CD14-positive monocyte (primary cell): ENCODE measurements around the gene SERPINA5. TPM values are rescaled to one million over a fixed set of nuclear protein-coding genes. Genes with fewer than 3 reads are reported as not detected.
A peak's percentile ranks its signal among the peaks of the same experiment; 100 is the strongest.

Experiments used
- DNase-seq, 3 donors: peaks; one replicate each; pipeline ENCODE4 v3.0.0-alpha.2; 2011 to 2022
- H2AFZ ChIP-seq: 2 replicates; pipeline ENCODE4 v1.6.0; 2012; ENCODE audit warnings: mild to moderate bottlenecking, low read depth, low read length, inconsistent platforms; ENCODE audit not compliant: insufficient read depth, poor library complexity, severe bottlenecking
- H3K27ac ChIP-seq, 2 donors: 1 replicate in 1 of 2; 2 replicates in 1 of 2; pipeline ENCODE4 v1.5.1; 2012 to 2013; ENCODE audit warnings: low read length in 2 of 2, control low read depth in 1 of 2, inconsistent platforms in 1 of 2, low read depth in 1 of 2, mild to moderate bottlenecking in 1 of 2
- H3K27me3 ChIP-seq, 2 donors: one replicate each; pipeline versions ENCODE4 v1.6.0 to v1.6.1; 2011 to 2013; ENCODE audit warnings: low read length in 2 of 2; ENCODE audit not compliant: control insufficient read depth in 2 of 2, insufficient read depth in 2 of 2
- H3K36me3 ChIP-seq, 2 donors: replicated peaks in 1 of 2; 1 replicate in 1 of 2; 2 replicates in 1 of 2; pipeline versions ENCODE4 v1.5.1 to v1.6.1; 2012 to 2013; ENCODE audit warnings: low read length in 2 of 2, control low read depth in 1 of 2, inconsistent platforms in 1 of 2, mild to moderate bottlenecking in 1 of 2; ENCODE audit not compliant: insufficient read depth in 2 of 2, control insufficient read depth in 1 of 2
- H3K4me1 ChIP-seq, 2 donors: 1 replicate in 1 of 2; 2 replicates in 1 of 2; pipeline versions ENCODE4 v1.5.1 to v1.6.1; 2012 to 2013; ENCODE audit warnings: low read length in 2 of 2, control low read depth in 1 of 2, inconsistent platforms in 1 of 2, mild to moderate bottlenecking in 1 of 2, moderate library complexity in 1 of 2; ENCODE audit not compliant: insufficient read depth in 2 of 2, control insufficient read depth in 1 of 2
- H3K4me2 ChIP-seq: replicated peaks from 2 replicates; pipeline ENCODE3; 2012; ENCODE audit warnings: low read length, moderate library complexity, mild to moderate bottlenecking; ENCODE audit not compliant: poor library complexity, severe bottlenecking; ENCODE audit errors: extremely low read depth
- H3K4me3 ChIP-seq, 3 experiments: fragments of 200-600 bp in 1 of 3; sonication (generic) in 1 of 3; replicated peaks in 1 of 3; 1 replicate in 2 of 3; 2 replicates in 1 of 3; pipeline ENCODE4 v1.5.1; 2011 to 2013; ENCODE audit warnings: low read length in 3 of 3, mild to moderate bottlenecking in 3 of 3, control low read depth in 2 of 3, low read depth in 2 of 3, inconsistent platforms in 1 of 3, moderate library complexity in 1 of 3
- H3K79me2 ChIP-seq: 2 replicates; pipeline ENCODE4 v1.6.0; 2012; ENCODE audit warnings: mild to moderate bottlenecking, control low read depth, inconsistent platforms, low read length, moderate library complexity; ENCODE audit not compliant: insufficient read depth
- H3K9ac ChIP-seq: 2 replicates; pipeline ENCODE4 v1.6.0; 2017; ENCODE audit warnings: low read length, mild to moderate bottlenecking; ENCODE audit not compliant: insufficient read depth, poor library complexity, severe bottlenecking
- H3K9me3 ChIP-seq, 2 donors: replicated peaks in 1 of 2; 1 replicate in 1 of 2; 2 replicates in 1 of 2; pipeline versions ENCODE4 v1.5.1 to v1.6.1; 2012 to 2013; ENCODE audit warnings: low read length in 2 of 2, control low read depth in 1 of 2; ENCODE audit not compliant: control insufficient read depth in 1 of 2, insufficient read depth in 1 of 2
- H4K20me1 ChIP-seq: 2 replicates; pipeline ENCODE4 v1.6.0; 2012; ENCODE audit warnings: mild to moderate bottlenecking, low read length, control low read depth, moderate library complexity; ENCODE audit not compliant: insufficient read depth
- H3K27ac Mint-ChIP-seq, 7 donors: one replicate each; pipeline ENCODE4 v1.8.0; 2020; ENCODE audit warnings: mild to moderate bottlenecking in 7 of 7, mixed read lengths in 7 of 7, moderate library complexity in 6 of 7, inconsistent platforms in 2 of 7
- H3K27me3 Mint-ChIP-seq, 3 donors: one replicate each; pipeline ENCODE4 v1.8.0; 2021 to 2022; ENCODE audit warnings: low read depth in 3 of 3, mild to moderate bottlenecking in 3 of 3, mixed read lengths in 3 of 3, moderate library complexity in 3 of 3, inconsistent platforms in 1 of 3
- H3K36me3 Mint-ChIP-seq, 2 donors: one replicate each; pipeline ENCODE4 v1.8.0; 2020; ENCODE audit warnings: mixed read lengths in 2 of 2, inconsistent platforms in 1 of 2, mild to moderate bottlenecking in 1 of 2
- H3K4me1 Mint-ChIP-seq: one replicate; pipeline ENCODE4 v1.8.0; 2020; ENCODE audit warnings: mild to moderate bottlenecking, mixed read lengths
- H3K4me3 Mint-ChIP-seq, 2 donors: one replicate each; pipeline ENCODE4 v1.8.0; 2020; ENCODE audit warnings: mild to moderate bottlenecking in 2 of 2, mixed read lengths in 2 of 2, moderate library complexity in 1 of 2
- H3K9me3 Mint-ChIP-seq, 7 donors: one replicate each; pipeline ENCODE4 v1.8.0; 2020 to 2022; ENCODE audit warnings: mixed read lengths in 7 of 7, mild to moderate bottlenecking in 6 of 7, moderate library complexity in 6 of 7, inconsistent platforms in 2 of 7
- WGBS: methylation state at CpG from one replicate; pipeline ENCODE4 v1.1.5; 2013; ENCODE audit warnings: missing lambda C conversion rate; ENCODE audit not compliant: insufficient coverage; 5-methylcytosine and 5-hydroxymethylcytosine counted together
- intact Hi-C, 2 donors: fragments of 100-400 bp; cut with micrococcal nuclease; formaldehyde crosslinking; loops; one replicate each; pipeline versions ENCODE4 v1.15.0 to v1.15.1; 2023
- polyA plus RNA-seq, 3 donors: library from polyadenylated mRNA; depleted of rRNA in 1 of 3; unstranded in 2 of 3; stranded (reverse) in 1 of 3; fragments of 300-500 nt in 2 of 3; fragments of >200 nt in 1 of 3; fragmentation: Illumina TruSeq in 2 of 3; gene quantifications; 1 replicate in 2 of 3; 2 replicates in 1 of 3; pipeline ENCODE4 v1.2.3, GENCODE V29; 2012 to 2021
- TF ChIP-seq, protein P1 (sequence below): fragments of 200-600 bp; IDR thresholded peaks from one replicate; pipeline ENCODE4 v1.8.0; 2022; ENCODE audit warnings: antibody characterized with exemption, mild to moderate bottlenecking

SERPINA5 gene
- polyA plus RNA-seq, 3 donors, result not detected

DNA sequence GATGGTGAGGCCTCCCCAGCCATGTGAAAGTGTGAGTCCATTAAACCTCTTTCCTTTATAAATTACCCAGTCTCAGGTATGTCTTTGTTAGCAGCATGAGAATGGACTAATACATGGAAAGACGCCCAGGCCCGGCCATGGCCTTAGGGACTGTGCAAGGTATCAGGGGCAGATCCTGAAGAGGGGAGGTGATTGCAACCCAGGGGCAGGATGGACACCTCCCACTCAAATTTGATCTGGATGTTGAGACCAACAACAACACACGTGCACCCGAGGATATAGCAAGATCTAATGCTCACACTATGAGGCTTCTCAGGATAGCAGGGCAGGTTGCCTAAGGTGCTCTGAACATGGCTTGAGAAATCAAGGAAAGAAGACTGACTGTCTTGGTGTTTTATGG lies 33.5 kb upstream of the SERPINA5 start:
- Histone ChIP-seq H3K36me3 (no peaks in the 10 kb centered on the region), H2AFZ (no peak overlapping the region), H3K4me2 (no peak overlapping the region), H4K20me1 (no peaks in the 10 kb centered on the region), H3K9me3 (peaks cover 15 to 18% of the 10 kb centered on the region in 2 donors), H3K9ac (no peak overlapping the region), H3K79me2 (no peaks in the 10 kb centered on the region), H3K4me3 (no peak overlapping the region), H3K27ac (no peak overlapping the region), H3K27me3 (no peaks in the 10 kb centered on the region), H3K4me1 (no peaks in the 10 kb centered on the region)
- WGBS, result no CpG with 5 or more reads among the region's 4 CpGs
- H3K4me1 Mint-ChIP-seq, result no peaks in the 10 kb centered on the region
- intact Hi-C loops, result no loop called here
- no peak overlapping the region for H3K4me3 Mint-ChIP-seq
- peak overlapping the region in 2 of 7 donors; percentile 16 to 76 for H3K27ac Mint-ChIP-seq
- TF ChIP-seq, protein P1, sequence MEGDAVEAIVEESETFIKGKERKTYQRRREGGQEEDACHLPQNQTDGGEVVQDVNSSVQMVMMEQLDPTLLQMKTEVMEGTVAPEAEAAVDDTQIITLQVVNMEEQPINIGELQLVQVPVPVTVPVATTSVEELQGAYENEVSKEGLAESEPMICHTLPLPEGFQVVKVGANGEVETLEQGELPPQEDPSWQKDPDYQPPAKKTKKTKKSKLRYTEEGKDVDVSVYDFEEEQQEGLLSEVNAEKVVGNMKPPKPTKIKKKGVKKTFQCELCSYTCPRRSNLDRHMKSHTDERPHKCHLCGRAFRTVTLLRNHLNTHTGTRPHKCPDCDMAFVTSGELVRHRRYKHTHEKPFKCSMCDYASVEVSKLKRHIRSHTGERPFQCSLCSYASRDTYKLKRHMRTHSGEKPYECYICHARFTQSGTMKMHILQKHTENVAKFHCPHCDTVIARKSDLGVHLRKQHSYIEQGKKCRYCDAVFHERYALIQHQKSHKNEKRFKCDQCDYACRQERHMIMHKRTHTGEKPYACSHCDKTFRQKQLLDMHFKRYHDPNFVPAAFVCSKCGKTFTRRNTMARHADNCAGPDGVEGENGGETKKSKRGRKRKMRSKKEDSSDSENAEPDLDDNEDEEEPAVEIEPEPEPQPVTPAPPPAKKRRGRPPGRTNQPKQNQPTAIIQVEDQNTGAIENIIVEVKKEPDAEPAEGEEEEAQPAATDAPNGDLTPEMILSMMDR, result no peak
- peaks cover 0 to 15% (median 11%) of the 10 kb centered on the region in 7 donors for H3K9me3 Mint-ChIP-seq
- no peak for DNase-seq
- peaks cover 4 to 20% (median 14%) of the 10 kb centered on the region in 3 donors for H3K27me3 Mint-ChIP-seq
- no peaks in the 10 kb centered on the region for H3K36me3 Mint-ChIP-seq

DNA sequence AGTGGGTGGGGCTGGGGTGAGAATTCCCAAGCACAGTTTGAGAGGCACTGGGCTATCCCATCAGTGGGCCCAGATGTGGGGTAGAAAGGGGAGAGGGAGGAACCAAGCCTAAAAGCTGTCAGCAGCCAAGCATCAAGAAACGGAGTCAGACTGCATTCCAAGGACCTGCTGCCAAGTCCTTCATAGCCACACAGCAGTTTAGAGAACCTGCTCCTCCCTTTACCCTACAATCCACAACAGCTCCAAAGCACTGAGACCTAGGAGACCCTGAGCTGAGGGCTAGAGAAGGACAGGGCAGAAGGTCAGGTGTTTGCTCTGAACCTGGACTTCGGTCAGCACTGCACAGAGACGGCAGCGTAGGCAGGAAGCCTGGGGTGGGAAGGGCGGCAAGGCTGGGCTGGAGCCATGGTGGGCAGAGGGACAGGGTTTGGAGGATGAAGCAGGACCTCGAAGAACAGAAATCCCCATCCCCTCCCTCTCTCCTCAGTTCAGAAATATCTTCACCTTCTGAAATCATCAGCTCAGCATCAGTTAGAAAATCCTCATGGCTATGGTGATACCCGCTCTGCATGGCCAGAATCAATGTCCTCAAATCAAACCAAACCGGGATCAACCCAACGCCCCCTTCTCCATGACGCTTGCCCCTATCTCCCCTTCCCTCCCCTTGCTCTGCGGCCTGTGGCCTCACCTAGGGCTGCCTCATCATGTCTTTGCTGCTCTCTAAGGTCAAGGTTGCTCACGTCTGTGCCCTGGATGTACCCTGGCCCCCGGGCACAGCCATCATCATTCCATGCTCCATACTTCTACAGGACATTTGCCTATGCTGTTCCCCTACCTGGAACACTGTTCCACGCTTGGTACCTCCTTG lies 32.9 kb upstream of the SERPINA5 start:
- Mint-ChIP-seq H3K27me3 (peaks cover 4 to 20% (median 14%) of the 10 kb centered on the region in 3 donors), H3K9me3 (peaks cover 0 to 15% (median 11%) of the 10 kb centered on the region in 7 donors), H3K36me3 (no peaks in the 10 kb centered on the region), H3K27ac (no peak overlapping the region), H3K4me3 (no peak overlapping the region), H3K4me1 (no peaks in the 10 kb centered on the region)
- no peaks in the 10 kb centered on the region for H3K36me3 ChIP-seq
- H2AFZ ChIP-seq, result no peak overlapping the region
- TF ChIP-seq, protein P1, result no peak
- no peaks in the 10 kb centered on the region for H3K27me3 ChIP-seq
- H4K20me1 ChIP-seq, result no peaks in the 10 kb centered on the region
- H3K27ac ChIP-seq, result no peak overlapping the region
- DNase-seq, result no peak
- no peak overlapping the region for H3K4me3 ChIP-seq
- intact Hi-C loops, result no loop called here
- H3K4me1 ChIP-seq, result no peaks in the 10 kb centered on the region
- H3K4me2 ChIP-seq, result no peak overlapping the region
- WGBS, result 95% methylated on average over 9 of the region's 14 CpGs
- no peak overlapping the region for H3K9ac ChIP-seq
- no peaks in the 10 kb centered on the region for H3K79me2 ChIP-seq
- H3K9me3 ChIP-seq, result peaks cover 15 to 18% of the 10 kb centered on the region in 2 donors
